Caco-2 (cell line): ENCODE measurements around the gene PKD1L1. TPM values are rescaled to one million over a fixed set of nuclear protein-coding genes. Genes with fewer than 3 reads are reported as not detected.

Source experiments
- BruUV-seq: library from RNA; stranded (reverse); fragments of 400-500 nt; replicated peaks from 2 replicates; lab custom pipeline; 2021; lab: Mats Ljungman, UMichigan
- CTCF ChIA-PET: fragments of 300-600 bp; sonication (Branson Sonifier 250); formaldehyde crosslinking; loops from one replicate; lab custom pipeline; 2022; ENCODE audit warnings: antibody characterized with exemption; lab: Charles Lee
- POLR2A ChIA-PET: fragments of 300-600 bp; sonication (Branson Sonifier 250); formaldehyde crosslinking; loops from one replicate; lab custom pipeline; 2022; ENCODE audit warnings: antibody characterized with exemption; lab: Charles Lee
- DNase-seq, 2 experiments: peaks; one replicate each; pipeline versions ENCODE4 v3.0.0 to v3.0.0-alpha.2; 2020 to 2022
- H3K27me3 ChIP-seq: replicated peaks from 2 replicates; pipeline ENCODE4 v1.6.0; 2011; ENCODE audit warnings: low read length; ENCODE audit not compliant: control insufficient read depth, insufficient read depth
- H3K36me3 ChIP-seq: 2 replicates; pipeline ENCODE4 v1.5.1; 2011; ENCODE audit warnings: low read length; ENCODE audit not compliant: control insufficient read depth, insufficient read depth
- H3K4me1 ChIP-seq: fragments of 250-450 bp; sonication (Bioruptor Pico); 2 replicates; pipeline ENCODE4 v1.5.1; 2020; ENCODE audit warnings: mild to moderate bottlenecking
- H3K4me3 ChIP-seq: 2 replicates; pipeline ENCODE4 v1.5.1; 2011; ENCODE audit warnings: low read depth, mild to moderate bottlenecking, control low read depth, low read length
- H3K9me3 ChIP-seq: fragments of 250-450 bp; sonication (Bioruptor Pico); 2 replicates; pipeline ENCODE4 v1.5.1; 2020; ENCODE audit warnings: mild to moderate bottlenecking, moderate library complexity
- H3K27ac Mint-ChIP-seq: one replicate; pipeline ENCODE4 v1.8.0; 2022; ENCODE audit warnings: mixed read lengths; ENCODE audit not compliant: unreplicated experiment
- H3K27me3 Mint-ChIP-seq: one replicate; pipeline ENCODE4 v1.8.0; 2022; ENCODE audit warnings: mixed read lengths; ENCODE audit not compliant: insufficient read depth, unreplicated experiment
- H3K36me3 Mint-ChIP-seq: one replicate; pipeline ENCODE4 v1.8.0; 2022; ENCODE audit warnings: mild to moderate bottlenecking, mixed read lengths; ENCODE audit not compliant: insufficient read depth, unreplicated experiment
- H3K4me1 Mint-ChIP-seq: one replicate; pipeline ENCODE4 v1.8.0; 2022; ENCODE audit warnings: low read depth, mixed read lengths; ENCODE audit not compliant: unreplicated experiment
- H3K4me3 Mint-ChIP-seq: one replicate; pipeline ENCODE4 v1.8.0; 2022; ENCODE audit warnings: mild to moderate bottlenecking, moderate library complexity, mixed read lengths; ENCODE audit not compliant: unreplicated experiment
- H3K9me3 Mint-ChIP-seq: one replicate; pipeline ENCODE4 v1.8.0; 2022; ENCODE audit warnings: mixed read lengths; ENCODE audit not compliant: unreplicated experiment
- CTCF ChIP-seq, 2 experiments: fragments of 200-600 bp in 1 of 2; IDR thresholded peaks; 1 replicate in 1 of 2; 2 replicates in 1 of 2; pipeline versions ENCODE4 v1.5.1 to v1.8.0; 2011 to 2022; ENCODE audit warnings: antibody characterized with exemption in 1 of 2, control low read depth in 1 of 2, inconsistent platforms in 1 of 2, low read depth in 1 of 2, low read length in 1 of 2, mild to moderate bottlenecking in 1 of 2, moderate library complexity in 1 of 2; ENCODE audit not compliant: insufficient read depth in 1 of 2, severe bottlenecking in 1 of 2, unreplicated experiment in 1 of 2
- intact Hi-C: fragments of 100-400 bp; cut with micrococcal nuclease; formaldehyde crosslinking; loops from one replicate; pipeline ENCODE4 v1.10.0; 2022; ENCODE audit not compliant: unreplicated experiment
- total RNA-seq: library from RNA; stranded (reverse); gene quantifications from 2 replicates; pipeline ENCODE4 v1.2.3, GENCODE V29; 2022

Gene PKD1L1
- total RNA-seq, 1 experiment from 2014 or later = 0.25 TPM

GRCh38 chr7:47762746-47763062 lies 185.6 kb downstream of the PKD1L1 start:
- Histone ChIP-seq H3K9me3 (no peaks in the 10 kb centered on the region), H3K27me3 (no peaks in the 10 kb centered on the region), H3K36me3 (no peaks in the 10 kb centered on the region), H3K4me3 (no peak overlapping the region), H3K4me1 (peaks cover 44% of the 10 kb centered on the region)
- H3K27me3 Mint-ChIP-seq = no peaks in the 10 kb centered on the region
- peak in 1 of 2 experiments; percentile 44 for DNase-seq
- intact Hi-C loops = loop anchor here (1.0 to 5.0 kb wide), 13 partner anchors 16 to 290 kb away; no protein-coding TSS in a partner anchor
- H3K4me3 Mint-ChIP-seq = peak overlapping the region; percentile 70
- BruUV-seq = no TSS peak
- ChIA-PET POLR2A (interaction anchor here (0.6 to 1.5 kb wide), 7 partner anchors 14 to 187 kb away, joined by 4 to 8 read pairs (median 5); no protein-coding TSS in a partner anchor), CTCF (interaction anchor here (1.0 to 1.3 kb wide), 2 partner anchors 14 to 24 kb away, joined by 4 to 8 read pairs; no protein-coding TSS in a partner anchor)
- peaks cover 33% of the 10 kb centered on the region for H3K4me1 Mint-ChIP-seq
- peak overlapping the region; percentile 98 for H3K27ac Mint-ChIP-seq
- H3K9me3 Mint-ChIP-seq = no peaks in the 10 kb centered on the region
- no peak for TF ChIP-seq CTCF (IDR thresholded peaks at IDR 0.05; ENCODE audit: insufficient read depth in 1 of 2, low read depth in 1 of 2, low read length in 1 of 2, severe bottlenecking in 1 of 2, unreplicated experiment in 1 of 2)
- peaks cover 15% of the 10 kb centered on the region for H3K36me3 Mint-ChIP-seq

DNA sequence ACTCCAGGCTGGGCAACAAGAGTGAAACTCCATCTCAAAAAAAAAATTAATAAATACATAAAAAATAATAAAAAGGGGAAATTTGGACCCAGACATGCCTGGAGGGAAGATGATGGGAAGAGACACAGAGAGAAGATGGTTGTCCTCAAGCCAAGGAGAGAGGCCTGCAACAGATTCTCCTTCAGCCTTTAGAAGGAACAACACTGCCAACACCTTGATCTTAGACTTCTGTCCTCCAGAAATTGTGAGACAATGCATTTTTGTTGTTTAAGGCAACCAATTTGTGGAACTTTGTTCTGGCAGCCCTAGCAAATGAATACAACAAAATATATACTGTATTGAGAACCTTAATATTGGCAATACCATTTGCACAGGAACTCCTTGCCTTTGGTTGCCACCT lies 186.1 kb downstream of the PKD1L1 start:
- H3K4me3 ChIP-seq = no peak overlapping the region
- no peak for TF ChIP-seq CTCF (IDR thresholded peaks at IDR 0.05; ENCODE audit: insufficient read depth in 1 of 2, low read depth in 1 of 2, low read length in 1 of 2, severe bottlenecking in 1 of 2, unreplicated experiment in 1 of 2)
- no peaks in the 10 kb centered on the region for H3K27me3 ChIP-seq
- no peak overlapping the region for H3K4me3 Mint-ChIP-seq
- DNase-seq = no peak
- H3K36me3 Mint-ChIP-seq = peaks cover 15% of the 10 kb centered on the region
- ChIA-PET POLR2A (interaction anchor here (1.5 kb wide), 1 partner anchor 98 kb away, joined by 8 read pairs; no protein-coding TSS in a partner anchor), CTCF (no interaction called here)
- intact Hi-C loops = loop anchor here (2.0 to 5.0 kb wide), 2 partner anchors 25 to 290 kb away; no protein-coding TSS in a partner anchor
- H3K36me3 ChIP-seq = no peaks in the 10 kb centered on the region
- H3K9me3 ChIP-seq = no peaks in the 10 kb centered on the region
- peak overlapping the region; percentile 98 for H3K27ac Mint-ChIP-seq
- H3K27me3 Mint-ChIP-seq = no peaks in the 10 kb centered on the region
- H3K4me1 ChIP-seq = peaks cover 44% of the 10 kb centered on the region
- H3K4me1 Mint-ChIP-seq = peaks cover 29% of the 10 kb centered on the region
- H3K9me3 Mint-ChIP-seq = no peaks in the 10 kb centered on the region
- no TSS peak for BruUV-seq

DNA sequence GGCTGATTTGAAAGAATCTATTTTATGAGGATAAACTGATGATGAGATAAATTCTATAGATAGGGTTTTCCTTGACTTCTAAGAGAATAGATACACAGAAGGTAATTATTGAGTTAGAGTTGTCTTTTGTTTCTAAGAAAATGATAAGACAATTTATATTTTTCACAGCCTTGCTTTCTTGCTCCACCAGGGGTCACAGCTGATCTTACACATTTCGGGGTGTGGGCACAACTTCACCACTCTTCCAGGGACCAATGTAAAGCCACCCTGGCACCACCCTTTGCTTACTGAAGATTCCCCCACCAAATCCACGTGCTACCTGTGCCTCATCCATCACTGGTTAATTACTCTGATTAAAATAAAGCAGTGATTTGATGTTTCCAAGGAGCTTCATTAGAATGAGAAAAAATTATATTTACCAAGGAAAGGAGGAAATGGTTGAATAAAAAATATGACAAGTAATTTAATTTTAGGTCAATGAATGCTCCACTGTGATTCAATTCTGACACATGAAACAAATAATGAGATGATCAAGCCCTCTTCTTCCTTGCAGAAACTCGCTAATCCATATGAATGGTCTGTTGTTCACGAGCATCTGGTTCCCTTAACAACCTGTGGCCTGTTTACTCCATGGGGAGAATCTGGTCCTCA lies 189.1 kb downstream of the PKD1L1 start:
- H3K4me1 Mint-ChIP-seq = peaks cover 28% of the 10 kb centered on the region
- intact Hi-C loops = loop anchor here (1.0 kb wide), 1 partner anchor 60 kb away; no protein-coding TSS in a partner anchor
- POLR2A ChIA-PET = no interaction called here

More for the DNA sequence above, 189.1 kb downstream of the PKD1L1 start:
- Mint-ChIP-seq H3K36me3 (peaks cover 15% of the 10 kb centered on the region), H3K27ac (no peak overlapping the region), H3K9me3 (peaks cover 9% of the 10 kb centered on the region), H3K4me3 (no peak overlapping the region), H3K27me3 (no peaks in the 10 kb centered on the region)
- no peak overlapping the region for H3K4me3 ChIP-seq
- no peaks in the 10 kb centered on the region for H3K36me3 ChIP-seq
- peaks cover 25% of the 10 kb centered on the region for H3K4me1 ChIP-seq
- TF ChIP-seq CTCF (IDR thresholded peaks at IDR 0.05; ENCODE audit: insufficient read depth in 1 of 2, low read depth in 1 of 2, low read length in 1 of 2, severe bottlenecking in 1 of 2, unreplicated experiment in 1 of 2) = no peak
- CTCF ChIA-PET = interaction anchor here (1.0 kb wide), 1 partner anchor 60 kb away, joined by 3 read pairs; no protein-coding TSS in a partner anchor
- H3K9me3 ChIP-seq = no peaks in the 10 kb centered on the region
- no peaks in the 10 kb centered on the region for H3K27me3 ChIP-seq
- BruUV-seq = no TSS peak
- DNase-seq = no peak
